ENCODE results near the gene EARS2.

DNA sequence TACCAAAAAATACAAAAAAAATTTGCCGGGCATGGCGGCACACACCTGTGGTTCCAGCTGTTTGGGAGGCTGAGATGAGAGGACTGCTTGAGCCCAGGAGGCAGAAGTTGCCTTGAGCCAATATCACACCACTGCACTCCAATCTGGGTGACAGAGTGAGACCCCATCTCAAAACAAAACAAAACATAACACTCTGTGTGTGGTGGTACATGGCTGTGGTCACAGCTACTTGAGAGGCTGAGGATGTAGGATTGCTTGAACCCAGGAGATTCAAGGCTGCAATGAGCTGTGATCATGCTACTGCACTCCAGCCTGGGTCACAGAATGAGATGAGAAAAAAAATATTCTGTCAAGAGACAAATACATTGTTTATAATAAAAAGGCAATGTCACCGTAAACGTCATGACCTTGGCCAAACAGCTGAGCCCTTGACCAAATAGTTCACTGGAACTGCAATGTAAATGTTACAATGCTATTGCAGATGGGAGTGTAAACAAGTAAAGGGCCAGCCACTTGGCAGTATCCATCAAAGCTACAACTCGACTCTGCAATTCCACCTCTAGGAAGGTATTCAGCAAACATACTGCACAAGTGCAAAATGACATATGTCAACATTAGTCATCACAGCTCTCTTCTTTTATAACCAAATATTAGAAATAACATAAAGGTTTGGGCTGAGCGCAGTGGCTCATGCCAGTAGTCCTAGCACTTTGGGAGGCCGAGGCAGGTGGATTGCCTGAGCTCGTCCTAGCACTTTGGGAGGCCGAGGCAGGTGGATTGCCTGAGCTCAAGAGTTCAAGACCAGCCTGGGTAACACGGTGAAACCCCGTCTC, 16.9 kb downstream of the EARS2 start:
- TF ChIP-seq CTCF (conservative IDR thresholded peaks at IDR 0.05; ENCODE audit: low read depth, low read length) (no peak), EZH2 (IDR thresholded peaks at IDR 0.05; ENCODE audit: borderline replicate concordance, low read depth, low read length, poor library complexity, severe bottlenecking) (no peak)
